Measurements from ENCODE around the gene S100A3. TPM values are rescaled to one million over a fixed set of nuclear protein-coding genes. Genes with fewer than 3 reads are reported as not detected.
A peak's percentile ranks its signal among the peaks of the same experiment; 100 is the strongest.

S100A3 gene
- total and polyA plus RNA-seq, 7 donors = 0.34 to 6.6 (median 1.1) TPM

DNA sequence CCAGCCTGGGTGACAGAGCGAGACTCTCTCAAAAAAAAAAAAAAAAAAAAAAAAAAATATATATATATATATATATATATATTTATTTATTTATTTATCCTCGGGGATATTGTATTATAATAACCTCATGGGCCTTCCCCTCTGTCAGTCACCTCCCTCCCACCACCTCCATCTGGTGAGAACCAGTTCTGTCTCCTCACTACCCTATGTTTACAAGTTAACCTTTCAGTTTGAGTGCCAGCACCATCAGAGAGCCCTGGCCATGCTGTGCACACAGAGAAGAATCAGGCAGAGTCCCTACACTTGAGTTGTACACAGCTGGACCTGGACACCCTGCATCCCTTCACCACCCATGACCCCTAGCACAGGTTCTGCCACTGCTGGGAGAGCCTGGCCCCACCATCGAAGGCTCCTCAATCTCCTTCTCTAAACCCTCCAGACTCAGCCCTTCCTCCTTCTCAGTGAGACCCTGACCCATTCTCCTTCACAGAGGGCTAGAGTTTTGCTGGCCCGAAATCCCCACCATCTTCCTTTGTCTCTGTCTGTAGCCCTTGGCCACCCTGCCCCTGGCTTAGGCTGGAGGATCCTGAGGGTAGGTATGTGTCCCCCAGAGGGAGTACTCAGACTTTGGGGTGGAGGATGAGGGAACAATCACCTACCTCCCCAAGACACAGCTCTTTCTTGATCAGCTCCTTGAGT lies 9.5 kb downstream of the S100A3 start:
- no peak for ATAC-seq
- no peaks in the 10 kb centered on the region for H3K9me3 ChIP-seq
- no peaks in the 10 kb centered on the region for H3K36me3 ChIP-seq (ENCODE audit: insufficient read depth in 1 of 2, low read depth in 1 of 2)
- no peak for DNase-seq
- H3K27ac ChIP-seq = no peak overlapping the region
- peaks cover under 1% of the 10 kb centered on the region for H3K4me1 ChIP-seq
- intact Hi-C loops (cut with DNase I) = no loop called here
- H3K4me3 ChIP-seq = no peak overlapping the region
- no peak for TF ChIP-seq CTCF (IDR thresholded peaks at IDR 0.05)
- H3K27me3 ChIP-seq (ENCODE audit: insufficient read depth in 3 of 3, low read length in 2 of 3) = peaks cover 0 to 8% (median 0%) of the 10 kb centered on the region in 3 donors
- 75 to 85% (median 80%) methylated on average over 4 of the region's 4 CpGs for WGBS, 3 donors

DNA sequence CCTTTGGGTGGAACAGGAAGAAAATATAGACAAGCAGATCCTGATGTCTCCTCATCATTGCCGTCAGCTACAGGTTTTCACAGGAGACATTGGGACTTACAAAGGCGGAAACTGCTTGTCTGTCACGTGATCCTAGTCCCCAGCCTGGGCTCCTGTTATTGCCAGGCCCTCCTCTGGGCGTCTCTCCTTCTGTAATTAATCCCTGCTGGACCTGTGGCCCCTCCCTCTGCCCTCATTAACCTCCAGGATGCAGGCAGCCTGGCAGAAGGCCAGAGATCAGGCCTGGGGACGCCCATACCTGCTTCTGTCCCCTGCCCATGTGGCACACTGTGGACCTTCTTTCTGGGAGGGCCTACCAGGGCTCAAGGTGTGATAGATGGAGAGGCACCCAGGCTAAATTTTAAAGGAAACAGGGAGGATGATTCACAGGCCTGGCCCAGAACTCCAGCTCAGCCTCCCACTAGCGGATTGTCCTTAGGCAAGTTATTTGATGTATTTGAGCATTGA lies 10.7 kb downstream of the S100A3 start:
- intact Hi-C loops (cut with DNase I) = no loop called here
- H3K4me1 ChIP-seq = peaks cover 6% of the 10 kb centered on the region
- DNase-seq (peak; percentile 27 to 58), ATAC-seq (no peak)
- WGBS, 3 donors = 73 to 80% (median 75%) methylated on average over 6 of the region's 6 CpGs
- no peaks in the 10 kb centered on the region for H3K36me3 ChIP-seq (ENCODE audit: insufficient read depth in 1 of 2, low read depth in 1 of 2)
- H3K9me3 ChIP-seq = no peaks in the 10 kb centered on the region
- H3K27ac ChIP-seq = no peak overlapping the region
- no peak overlapping the region for H3K4me3 ChIP-seq
- H3K27me3 ChIP-seq (ENCODE audit: insufficient read depth in 3 of 3, low read length in 2 of 3) = peaks cover 0 to 8% (median 0%) of the 10 kb centered on the region in 3 donors
- no peak for TF ChIP-seq CTCF (IDR thresholded peaks at IDR 0.05)

- no peaks in the 10 kb centered on the region for H3K9me3 ChIP-seq
- no peak overlapping the region for H3K4me3 ChIP-seq
- H3K4me1 ChIP-seq = peaks cover 12% of the 10 kb centered on the region
- H3K27ac ChIP-seq = no peak overlapping the region
- no peak for TF ChIP-seq CTCF (IDR thresholded peaks at IDR 0.05)
- 95 to 98% (median 97%) methylated on average over 6 of the region's 6 CpGs for WGBS, 3 donors
- intact Hi-C loops (cut with DNase I) = no loop called here
- H3K27me3 ChIP-seq (ENCODE audit: insufficient read depth in 3 of 3, low read length in 2 of 3) = peaks cover 0 to 8% (median 0%) of the 10 kb centered on the region in 3 donors
- ATAC-seq (no peak), DNase-seq (no peak)
- H3K36me3 ChIP-seq (ENCODE audit: insufficient read depth in 1 of 2, low read depth in 1 of 2) = no peaks in the 10 kb centered on the region
Observed at GRCh38 chr1:153537376-153537730, 11.7 kb downstream of the S100A3 start.

GRCh38 chr1:153536671-153537375 lies 12.2 kb downstream of the S100A3 start:
- Histone ChIP-seq H3K4me3 (peak overlapping the region; percentile 77), H3K9me3 (no peaks in the 10 kb centered on the region), H3K27ac (no peak overlapping the region), H3K36me3 (ENCODE audit: insufficient read depth in 1 of 2, low read depth in 1 of 2) (no peaks in the 10 kb centered on the region), H3K27me3 (ENCODE audit: insufficient read depth in 3 of 3, low read length in 2 of 3) (peaks cover 0 to 8% (median 0%) of the 10 kb centered on the region in 3 donors), H3K4me1 (peaks cover 12% of the 10 kb centered on the region)
- ATAC-seq (no peak), DNase-seq (no peak)
- 77 to 89% (median 84%) methylated on average over 9 of the region's 9 CpGs for WGBS, 3 donors
- intact Hi-C loops (cut with DNase I) = no loop called here
- TF ChIP-seq CTCF (IDR thresholded peaks at IDR 0.05) = no peak

All from psoas muscle (tissue), 8 donors.